ENCODE results near the gene GAGE12H.
A peak's percentile ranks its signal among the peaks of the same experiment; 100 is the strongest.
"Not testable (repeated sequence)": the region's sequence is repeated elsewhere in the genome, so short reads cannot be mapped to it uniquely, and the experiment has no call there.

Gene GAGE12H

GRCh38 chrX:49579649-49580048 lies at the start of gene GAGE12H:
Gene GAGE12H (plus strand): TSS chrX:49579949. CDS start chrX:49581104, 1,155 bp downstream.
- DNase-seq (ENCODE audit: low spot score) = not testable (repeated sequence)

GRCh38 chrX:49531877-49532276 lies 47.9 kb upstream of the GAGE12H start, which contains the start of gene GAGE12C:
Gene GAGE12C (plus strand): TSS chrX:49532177. CDS start chrX:49533332, 1,155 bp downstream.
- DNase-seq (ENCODE audit: low spot score) = not testable (repeated sequence)

GRCh38 chrX:49541433-49541832 lies 38.3 kb upstream of the GAGE12H start, which contains the start of gene GAGE12D:
Gene GAGE12D (plus strand): TSS chrX:49541733. CDS start chrX:49542888, 1,155 bp downstream.
- not testable (repeated sequence) for DNase-seq (ENCODE audit: low spot score)

- DNase-seq (ENCODE audit: low spot score) = not testable (repeated sequence)
Measured at GRCh38 chrX:49550989-49551388, 28.8 kb upstream of the GAGE12H start, which contains the start of gene GAGE12E. Gene GAGE12E (plus strand): TSS chrX:49551289. CDS start chrX:49552444, 1,155 bp downstream.

- not testable (repeated sequence) for DNase-seq (ENCODE audit: low spot score)
Measured at GRCh38 chrX:49560542-49560941, 19.2 kb upstream of the GAGE12H start, which contains the start of gene GAGE12F. Gene GAGE12F (plus strand): TSS chrX:49560842. CDS start chrX:49561997, 1,155 bp downstream.

- not testable (repeated sequence) for DNase-seq (ENCODE audit: low spot score)
Measured at GRCh38 chrX:49568728-49569127, 11.0 kb upstream of the GAGE12H start.

GRCh38 chrX:49569152-49569551 lies 10.6 kb upstream of the GAGE12H start:
- not testable (repeated sequence) for DNase-seq (ENCODE audit: low spot score)

- DNase-seq (ENCODE audit: low spot score) = not testable (repeated sequence)
Measured at GRCh38 chrX:49570100-49570499, 9.6 kb upstream of the GAGE12H start, which contains the start of gene GAGE12G. Gene GAGE12G (plus strand): TSS chrX:49570400. CDS start chrX:49571555, 1,155 bp downstream.

GRCh38 chrX:49589196-49589595 lies 9.4 kb downstream of the GAGE12H start, which contains the start of gene GAGE2A:
Gene GAGE2A (plus strand): TSS chrX:49589496. CDS start chrX:49590651, 1,155 bp downstream.
- not testable (repeated sequence) for DNase-seq (ENCODE audit: low spot score)

GRCh38 chrX:49589769-49590478 lies 10.2 kb downstream of the GAGE12H start:
- not testable (repeated sequence) for DNase-seq (ENCODE audit: low spot score)

- DNase-seq (ENCODE audit: low spot score) = not testable (repeated sequence)
Measured at GRCh38 chrX:49590488-49590887, 10.7 kb downstream of the GAGE12H start.

- DNase-seq (ENCODE audit: low spot score) = not testable (repeated sequence)
Measured at GRCh38 chrX:49598720-49599119, 19.0 kb downstream of the GAGE12H start, which contains the start of gene GAGE1. Gene GAGE1 (plus strand): TSS chrX:49599020. CDS start chrX:49600175, 1,155 bp downstream.

GRCh38 chrX:49610718-49611310 lies 31.1 kb downstream of the GAGE12H start:
- DNase-seq (ENCODE audit: low spot score) = peak; percentile 28

- no peak for DNase-seq (ENCODE audit: low spot score)
Measured at GRCh38 chrX:49618574-49618973, 38.8 kb downstream of the GAGE12H start.

- DNase-seq (ENCODE audit: low spot score) = peak; percentile 42
Measured at GRCh38 chrX:49627086-49627777, 47.5 kb downstream of the GAGE12H start.
